HCT116 (cell line): ENCODE measurements around the gene PRRX2. TPM values are rescaled to one million over a fixed set of nuclear protein-coding genes. Genes with fewer than 3 reads are reported as not detected.

Source experiments
- ATAC-seq: fragments of 200-7000 bp; cut with Tn5 transposase; 2 replicates; pipeline ENCODE4 v1.9.1; 2020; ENCODE audit warnings: mild to moderate bottlenecking, moderate library complexity
- BruUV-seq: library from RNA; stranded (reverse); fragments of 400-500 nt; replicated peaks from 2 replicates; lab custom pipeline; 2021; lab: Mats Ljungman, UMichigan
- CTCF ChIA-PET: fragments of 300-600 bp; sonication (Branson Sonifier 250); formaldehyde crosslinking; loops from one replicate; lab custom pipeline; 2021; ENCODE audit warnings: antibody characterized with exemption; lab: Charles Lee
- POLR2A ChIA-PET: fragments of 300-600, 350-600 bp; sonication (Branson Sonifier 250); formaldehyde crosslinking; loops from one replicate; lab custom pipeline; 2021; ENCODE audit warnings: antibody characterized with exemption; lab: Charles Lee
- RAD21 ChIA-PET, 2 experiments: fragments of 300-600 bp; sonication (Branson Sonifier 250); formaldehyde crosslinking; loops; one replicate each; lab custom pipeline; 2023; ENCODE audit warnings: low total read pairs in 2 of 2; ENCODE audit not compliant: uncharacterized antibody in 2 of 2, unreplicated experiment in 2 of 2, low non-redundant PET in 1 of 2; lab: Charles Lee
- DNase-seq: peaks from one replicate; pipeline ENCODE4 v3.0.0-alpha.2; 2010; ENCODE audit warnings: low read depth, low spot score
- H2AFZ ChIP-seq: fragments of 200-600 bp; shearing (Covaris generic), sonication (generic); 2 replicates; pipeline ENCODE4 v1.6.1; 2017; ENCODE audit warnings: low read depth, mixed run types, mixed read lengths, antibody characterized with exemption, low read length; ENCODE audit not compliant: poor library complexity, severe bottlenecking
- H3K27ac ChIP-seq: 2 replicates; pipeline ENCODE4 v1.5.1; 2012; ENCODE audit warnings: low read depth, low read length
- H3K27me3 ChIP-seq: fragments of 200-600 bp; sonication (generic); 2 replicates; pipeline ENCODE4 v1.6.1; 2016; ENCODE audit warnings: mixed run types, low read length, mixed read lengths; ENCODE audit not compliant: insufficient read depth
- H3K36me3 ChIP-seq, 2 experiments: fragments of 200-500 bp in 1 of 2; fragments of 200-600 bp in 1 of 2; sonication (Bioruptor generic) in 1 of 2; sonication (generic) in 1 of 2; 2 replicates each; pipeline versions ENCODE4 v1.5.1 to v1.6.1; 2014 to 2016; ENCODE audit warnings: low read length in 2 of 2, inconsistent platforms in 1 of 2, mixed read lengths in 1 of 2, mixed run types in 1 of 2; ENCODE audit not compliant: insufficient read depth in 2 of 2, control insufficient read depth in 1 of 2
- H3K4me1 ChIP-seq, 2 experiments: fragments of 200-600 bp in 1 of 2; sonication (generic) in 1 of 2; 2 replicates each; pipeline versions ENCODE4 v1.5.1 to v1.6.1; 2012 to 2017; ENCODE audit warnings: low read length in 2 of 2, inconsistent platforms in 1 of 2, mild to moderate bottlenecking in 1 of 2, mixed read lengths in 1 of 2, mixed run types in 1 of 2, moderate library complexity in 1 of 2; ENCODE audit not compliant: insufficient read depth in 2 of 2, control insufficient read depth in 1 of 2
- H3K4me2 ChIP-seq: fragments of 200-600 bp; sonication (generic); 2 replicates; pipeline ENCODE4 v1.6.1; 2017; ENCODE audit warnings: mixed run types, low read length, mixed read lengths
- H3K4me3 ChIP-seq, 2 experiments: fragments of 200-600 bp in 1 of 2; sonication (generic) in 1 of 2; replicated peaks in 1 of 2; 2 replicates each; pipeline ENCODE4 v1.5.1; 2011 to 2016; ENCODE audit warnings: low read length in 2 of 2, control low read depth in 1 of 2, low read depth in 1 of 2, mild to moderate bottlenecking in 1 of 2, mixed read lengths in 1 of 2, mixed run types in 1 of 2
- H3K79me2 ChIP-seq: fragments of 200-600 bp; sonication (generic); 2 replicates; pipeline ENCODE4 v1.6.1; 2017; ENCODE audit warnings: mild to moderate bottlenecking, mixed run types, low read length, moderate library complexity, mixed read lengths; ENCODE audit not compliant: insufficient read depth
- H3K9ac ChIP-seq: fragments of 200-600 bp; sonication (generic); 2 replicates; pipeline ENCODE4 v1.6.1; 2016; ENCODE audit warnings: low read length, mixed read lengths
- H3K9me2 ChIP-seq: fragments of 200-600 bp; sonication (generic), shearing (Covaris generic); 2 replicates; pipeline ENCODE4 v1.6.1; 2017; ENCODE audit warnings: mixed run types, mild to moderate bottlenecking, moderate library complexity; ENCODE audit not compliant: insufficient read depth
- H3K9me3 ChIP-seq, 2 experiments: fragments of 200-500 bp in 1 of 2; fragments of 200-600 bp in 1 of 2; sonication (Bioruptor generic) in 1 of 2; sonication (generic) in 1 of 2; 2 replicates each; pipeline ENCODE4 v1.6.1; 2014 to 2017; ENCODE audit warnings: low read length in 2 of 2, mixed read lengths in 2 of 2, inconsistent platforms in 1 of 2, low read depth in 1 of 2, mild to moderate bottlenecking in 1 of 2, mixed run types in 1 of 2, moderate library complexity in 1 of 2; ENCODE audit not compliant: control insufficient read depth in 1 of 2, insufficient read depth in 1 of 2
- H4K20me1 ChIP-seq: fragments of 200-600 bp; sonication (generic), shearing (Covaris generic); 2 replicates; pipeline ENCODE4 v1.6.1; 2017; ENCODE audit warnings: mixed run types, mild to moderate bottlenecking, moderate library complexity; ENCODE audit not compliant: insufficient read depth
- CBX3 ChIP-seq: IDR thresholded peaks from 2 replicates; pipeline ENCODE4 v1.6.1; 2012; ENCODE audit warnings: low read depth
- CEBPB ChIP-seq: IDR thresholded peaks from 2 replicates; pipeline ENCODE4 v1.6.1; 2012; ENCODE audit warnings: low read depth
- EGR1 ChIP-seq: IDR thresholded peaks from 2 replicates; pipeline ENCODE4 v1.6.1; 2012; ENCODE audit warnings: low read depth
- ELF1 ChIP-seq: IDR thresholded peaks from 2 replicates; pipeline ENCODE4 v1.6.1; 2012; ENCODE audit warnings: low read depth, borderline replicate concordance
- EZH2 ChIP-seq: fragments of 200-600 bp; sonication (generic); IDR thresholded peaks from 2 replicates; pipeline ENCODE4 v1.6.1; 2017; ENCODE audit warnings: antibody characterized with exemption, mixed run types
- EZH2phosphoT487 ChIP-seq: fragments of 200-600 bp; IDR thresholded peaks from 2 replicates; pipeline ENCODE4 v1.6.1; 2018; ENCODE audit warnings: antibody characterized with exemption, borderline replicate concordance
- FOSL1 ChIP-seq: IDR thresholded peaks from 2 replicates; pipeline ENCODE4 v1.6.1; 2012; ENCODE audit warnings: low read depth
- JUND ChIP-seq: IDR thresholded peaks from 2 replicates; pipeline ENCODE4 v1.6.1; 2012
- POLR2A ChIP-seq: IDR thresholded peaks from 2 replicates; pipeline ENCODE4 v1.7.0; 2011; ENCODE audit warnings: borderline replicate concordance; ENCODE audit not compliant: insufficient read depth, insufficient read length; ENCODE audit errors: extremely low read depth
- POLR2AphosphoS5 ChIP-seq: IDR thresholded peaks from 2 replicates; pipeline ENCODE4 v1.6.1; 2011; ENCODE audit warnings: mild to moderate bottlenecking, low read depth, low read length, moderate library complexity
- RAD21 ChIP-seq: IDR thresholded peaks from 2 replicates; pipeline ENCODE4 v1.6.1; 2012; ENCODE audit warnings: low read depth, mild to moderate bottlenecking
- SIN3A ChIP-seq: IDR thresholded peaks from 2 replicates; pipeline ENCODE4 v1.6.1; 2012; ENCODE audit warnings: low read depth
- SP1 ChIP-seq: IDR thresholded peaks from 2 replicates; pipeline ENCODE4 v1.6.1; 2012; ENCODE audit warnings: low read depth
- TCF7L2 ChIP-seq: IDR thresholded peaks from 2 replicates; pipeline ENCODE4 v1.7.0; 2011; ENCODE audit warnings: borderline replicate concordance, inconsistent platforms; ENCODE audit not compliant: insufficient read depth, insufficient read length; ENCODE audit errors: extremely low read depth
- YY1 ChIP-seq: IDR thresholded peaks from 2 replicates; pipeline ENCODE4 v1.6.1; 2011; ENCODE audit warnings: low read length, low read depth, moderate library complexity, mild to moderate bottlenecking; ENCODE audit not compliant: insufficient replicate concordance; ENCODE audit errors: extremely low read depth
- ZFX ChIP-seq: fragments of 450-650 bp; IDR thresholded peaks from 2 replicates; pipeline ENCODE4 v1.6.1; 2017
- intact Hi-C: fragments of 100-400 bp; cut with micrococcal nuclease; formaldehyde crosslinking; loops from 2 replicates; pipeline ENCODE4 v1.10.0; 2022
- total RNA-seq: library from RNA; stranded (reverse); gene quantifications from one replicate; pipeline ENCODE4 v1.2.1, GENCODE V29; 2021; ENCODE audit not compliant: unreplicated experiment
- TF ChIP-seq, protein P1 (sequence below): IDR thresholded peaks from 2 replicates; pipeline ENCODE4 v1.6.1; 2011; ENCODE audit warnings: mild to moderate bottlenecking, low read length, moderate library complexity; ENCODE audit not compliant: insufficient replicate concordance; ENCODE audit errors: extremely low read depth
- TF ChIP-seq, protein P2 (sequence below), 3 experiments: fragments of 200-600 bp in 1 of 3; sonication (generic) in 1 of 3; IDR thresholded peaks in 2 of 3; conservative IDR thresholded peaks in 1 of 3; 2 replicates each; pipeline ENCODE4 v1.5.1; 2012 to 2017; ENCODE audit warnings: low read depth in 2 of 3, low read length in 2 of 3, antibody characterized with exemption in 1 of 3, borderline replicate concordance in 1 of 3, control low read depth in 1 of 3, mild to moderate bottlenecking in 1 of 3, mixed read lengths in 1 of 3, mixed run types in 1 of 3, moderate library complexity in 1 of 3; ENCODE audit not compliant: insufficient read depth in 1 of 3
- TF ChIP-seq, protein P3 (sequence below): IDR thresholded peaks from 2 replicates; pipeline ENCODE4 v1.6.1; 2012; ENCODE audit warnings: low read depth
- TF ChIP-seq, protein P4 (sequence below): IDR thresholded peaks from 2 replicates; pipeline ENCODE4 v1.6.1; 2012

PRRX2 gene
- total RNA-seq, 1 experiment from 2014 or later, result 25.5 TPM

DNA sequence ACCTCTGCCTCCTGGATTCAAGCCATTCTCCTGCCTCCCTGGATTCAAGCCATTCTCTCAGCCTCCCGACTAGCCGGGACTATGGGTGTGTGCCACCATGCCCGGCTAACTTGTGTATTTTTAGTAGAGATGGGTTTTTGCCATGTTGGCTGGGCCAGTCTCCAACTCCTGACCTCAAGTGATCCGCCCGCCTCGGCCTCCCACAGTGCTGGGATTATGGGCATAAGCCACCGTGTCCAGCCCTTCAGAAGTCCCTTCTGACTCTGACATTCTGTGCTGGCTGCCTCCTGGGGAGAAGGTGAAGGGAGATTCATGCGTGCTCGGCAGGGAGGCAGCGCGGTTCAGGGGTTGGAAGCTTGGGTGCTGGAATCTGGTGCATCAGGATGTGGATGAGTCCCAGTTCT lies 28.8 kb downstream of the PRRX2 start:
- H3K4me1 ChIP-seq, result peaks cover 32 to 43% of the 10 kb centered on the region in 2 experiments
- ChIA-PET CTCF (no interaction called here), RAD21 (no interaction called here), POLR2A (no interaction called here)
- H3K36me3 ChIP-seq, result 0 out of 4 replicates have a peak, but pooled peaks cover 0 to 3% of the 10 kb centered on the region in 2 experiments
- peak; percentile 67 for ATAC-seq
- no peaks in the 10 kb centered on the region for H4K20me1 ChIP-seq
- 0 out of 2 replicates have a peak, but pooled peaks cover 3% of the 10 kb centered on the region for H3K79me2 ChIP-seq
- H2AFZ ChIP-seq, result no peak overlapping the region
- no peak overlapping the region; the same call in 1 of the 2 replicates for H3K9ac ChIP-seq
- H3K27me3 ChIP-seq, result no peaks in the 10 kb centered on the region
- BruUV-seq, result no TSS peak
- no peaks in the 10 kb centered on the region for H3K9me2 ChIP-seq
- H3K27ac ChIP-seq, result peak overlapping the region; percentile 13; the same call in 1 of the 2 replicates
- H3K4me3 ChIP-seq, result peak overlapping the region in 1 of 2 experiments; percentile 16; a peak in 1 of 4 replicates
- no peak for DNase-seq
- no peaks in the 10 kb centered on the region for H3K9me3 ChIP-seq
- TF ChIP-seq CBX3, result no peak
- TF ChIP-seq SP1, result no peak; the same call in 1 of the 2 replicates
- TF ChIP-seq JUND, result no peak
- TF ChIP-seq RAD21, result no peak
- TF ChIP-seq POLR2AphosphoS5, result no peak
- no peak for TF ChIP-seq SIN3A
- TF ChIP-seq EZH2, result no peak
- TF ChIP-seq TCF7L2, result no peak
- no peak for TF ChIP-seq EGR1
- TF ChIP-seq YY1, result no peak
- no peak for TF ChIP-seq POLR2A
- TF ChIP-seq ZFX, result no peak
- no peak for TF ChIP-seq CEBPB
- no peak for TF ChIP-seq ELF1
- TF ChIP-seq EZH2phosphoT487, result no peak
- TF ChIP-seq FOSL1, result no peak
- TF ChIP-seq, protein P1, sequence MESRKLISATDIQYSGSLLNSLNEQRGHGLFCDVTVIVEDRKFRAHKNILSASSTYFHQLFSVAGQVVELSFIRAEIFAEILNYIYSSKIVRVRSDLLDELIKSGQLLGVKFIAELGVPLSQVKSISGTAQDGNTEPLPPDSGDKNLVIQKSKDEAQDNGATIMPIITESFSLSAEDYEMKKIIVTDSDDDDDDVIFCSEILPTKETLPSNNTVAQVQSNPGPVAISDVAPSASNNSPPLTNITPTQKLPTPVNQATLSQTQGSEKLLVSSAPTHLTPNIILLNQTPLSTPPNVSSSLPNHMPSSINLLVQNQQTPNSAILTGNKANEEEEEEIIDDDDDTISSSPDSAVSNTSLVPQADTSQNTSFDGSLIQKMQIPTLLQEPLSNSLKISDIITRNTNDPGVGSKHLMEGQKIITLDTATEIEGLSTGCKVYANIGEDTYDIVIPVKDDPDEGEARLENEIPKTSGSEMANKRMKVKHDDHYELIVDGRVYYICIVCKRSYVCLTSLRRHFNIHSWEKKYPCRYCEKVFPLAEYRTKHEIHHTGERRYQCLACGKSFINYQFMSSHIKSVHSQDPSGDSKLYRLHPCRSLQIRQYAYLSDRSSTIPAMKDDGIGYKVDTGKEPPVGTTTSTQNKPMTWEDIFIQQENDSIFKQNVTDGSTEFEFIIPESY, result no peak
- TF ChIP-seq, protein P2, sequence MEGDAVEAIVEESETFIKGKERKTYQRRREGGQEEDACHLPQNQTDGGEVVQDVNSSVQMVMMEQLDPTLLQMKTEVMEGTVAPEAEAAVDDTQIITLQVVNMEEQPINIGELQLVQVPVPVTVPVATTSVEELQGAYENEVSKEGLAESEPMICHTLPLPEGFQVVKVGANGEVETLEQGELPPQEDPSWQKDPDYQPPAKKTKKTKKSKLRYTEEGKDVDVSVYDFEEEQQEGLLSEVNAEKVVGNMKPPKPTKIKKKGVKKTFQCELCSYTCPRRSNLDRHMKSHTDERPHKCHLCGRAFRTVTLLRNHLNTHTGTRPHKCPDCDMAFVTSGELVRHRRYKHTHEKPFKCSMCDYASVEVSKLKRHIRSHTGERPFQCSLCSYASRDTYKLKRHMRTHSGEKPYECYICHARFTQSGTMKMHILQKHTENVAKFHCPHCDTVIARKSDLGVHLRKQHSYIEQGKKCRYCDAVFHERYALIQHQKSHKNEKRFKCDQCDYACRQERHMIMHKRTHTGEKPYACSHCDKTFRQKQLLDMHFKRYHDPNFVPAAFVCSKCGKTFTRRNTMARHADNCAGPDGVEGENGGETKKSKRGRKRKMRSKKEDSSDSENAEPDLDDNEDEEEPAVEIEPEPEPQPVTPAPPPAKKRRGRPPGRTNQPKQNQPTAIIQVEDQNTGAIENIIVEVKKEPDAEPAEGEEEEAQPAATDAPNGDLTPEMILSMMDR (IDR thresholded peaks at IDR 0.05 in 2 of 3, conservative IDR thresholded peaks at IDR 0.05 in 1 of 3; ENCODE audit: borderline replicate concordance in 1 of 3, insufficient read depth in 1 of 3, low read depth in 2 of 3, low read length in 2 of 3), result no peak
- TF ChIP-seq, protein P3, sequence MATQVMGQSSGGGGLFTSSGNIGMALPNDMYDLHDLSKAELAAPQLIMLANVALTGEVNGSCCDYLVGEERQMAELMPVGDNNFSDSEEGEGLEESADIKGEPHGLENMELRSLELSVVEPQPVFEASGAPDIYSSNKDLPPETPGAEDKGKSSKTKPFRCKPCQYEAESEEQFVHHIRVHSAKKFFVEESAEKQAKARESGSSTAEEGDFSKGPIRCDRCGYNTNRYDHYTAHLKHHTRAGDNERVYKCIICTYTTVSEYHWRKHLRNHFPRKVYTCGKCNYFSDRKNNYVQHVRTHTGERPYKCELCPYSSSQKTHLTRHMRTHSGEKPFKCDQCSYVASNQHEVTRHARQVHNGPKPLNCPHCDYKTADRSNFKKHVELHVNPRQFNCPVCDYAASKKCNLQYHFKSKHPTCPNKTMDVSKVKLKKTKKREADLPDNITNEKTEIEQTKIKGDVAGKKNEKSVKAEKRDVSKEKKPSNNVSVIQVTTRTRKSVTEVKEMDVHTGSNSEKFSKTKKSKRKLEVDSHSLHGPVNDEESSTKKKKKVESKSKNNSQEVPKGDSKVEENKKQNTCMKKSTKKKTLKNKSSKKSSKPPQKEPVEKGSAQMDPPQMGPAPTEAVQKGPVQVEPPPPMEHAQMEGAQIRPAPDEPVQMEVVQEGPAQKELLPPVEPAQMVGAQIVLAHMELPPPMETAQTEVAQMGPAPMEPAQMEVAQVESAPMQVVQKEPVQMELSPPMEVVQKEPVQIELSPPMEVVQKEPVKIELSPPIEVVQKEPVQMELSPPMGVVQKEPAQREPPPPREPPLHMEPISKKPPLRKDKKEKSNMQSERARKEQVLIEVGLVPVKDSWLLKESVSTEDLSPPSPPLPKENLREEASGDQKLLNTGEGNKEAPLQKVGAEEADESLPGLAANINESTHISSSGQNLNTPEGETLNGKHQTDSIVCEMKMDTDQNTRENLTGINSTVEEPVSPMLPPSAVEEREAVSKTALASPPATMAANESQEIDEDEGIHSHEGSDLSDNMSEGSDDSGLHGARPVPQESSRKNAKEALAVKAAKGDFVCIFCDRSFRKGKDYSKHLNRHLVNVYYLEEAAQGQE, result no peak
- TF ChIP-seq, protein P4, sequence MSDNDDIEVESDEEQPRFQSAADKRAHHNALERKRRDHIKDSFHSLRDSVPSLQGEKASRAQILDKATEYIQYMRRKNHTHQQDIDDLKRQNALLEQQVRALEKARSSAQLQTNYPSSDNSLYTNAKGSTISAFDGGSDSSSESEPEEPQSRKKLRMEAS, result no peak
- peak overlapping the region; percentile 67 for H3K4me2 ChIP-seq
- intact Hi-C loops, result no loop called here
